Renal cortex interstitium (tissue), 11 donors: ENCODE data around the gene KLHL26. TPM values are rescaled to one million over a fixed set of nuclear protein-coding genes. Genes with fewer than 3 reads are reported as not detected.

Experiments used
- DNase-seq, 11 donors: peaks; one replicate each; pipeline ENCODE4 v3.0.0-alpha.2; 2013; ENCODE audit warnings: low read depth in 9 of 11, low spot score in 4 of 11; ENCODE audit errors: extremely low read depth in 1 of 11
- polyA plus RNA-seq, 3 donors: library from polyadenylated mRNA; unstranded; fragments of 120-200 nt; gene quantifications; one replicate each; pipeline ENCODE4 v1.2.1, GENCODE V29; 2013; ENCODE audit not compliant: insufficient read length in 3 of 3

KLHL26 gene
- polyA plus RNA-seq, 3 donors: 4.7 to 11.4 (median 8.2) TPM

DNA sequence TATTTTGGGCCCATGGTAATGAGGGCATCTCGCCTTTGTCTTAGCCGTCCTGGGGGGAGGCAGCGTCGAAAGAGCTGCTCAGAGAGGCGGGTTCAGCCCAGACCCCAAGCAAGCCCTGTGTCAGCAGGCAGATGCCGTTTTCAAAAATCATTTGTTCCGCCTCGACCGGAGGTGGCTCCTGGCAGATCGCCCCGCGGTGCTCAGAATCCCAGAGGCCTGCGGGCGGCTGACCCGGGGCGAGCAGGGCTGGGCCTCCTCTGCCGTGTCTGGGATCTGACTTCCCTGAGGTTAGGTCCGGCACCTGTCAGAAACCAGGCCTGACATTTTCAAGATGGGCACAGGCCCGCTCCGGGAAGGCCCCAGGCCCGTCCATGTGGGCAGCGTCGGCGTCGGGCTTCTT, 82.7 kb downstream of the KLHL26 start:
- no peak for DNase-seq

Other genes with a start within 250 kb of the KLHL26 start
- 1 to 10 TPM in 1 of 3 donors, under 1 TPM in 2; 0.75 to 1.6 (median 0.88) TPM for gene LRRC25, start 239.4 kb upstream of the KLHL26 start, polyA plus RNA-seq
- gene SSBP4, start 217.6 kb upstream of the KLHL26 start, polyA plus RNA-seq: 100 to 1,000 TPM in 2 of 3 donors, 10 to 100 TPM in 1; 52.4 to 115 (median 104) TPM
- gene ISYNA1, start 198.9 kb upstream of the KLHL26 start, polyA plus RNA-seq: 100 to 1,000 TPM; 104 to 133 (median 123) TPM
- gene ELL, start 115.0 kb upstream of the KLHL26 start, polyA plus RNA-seq: 10 to 100 TPM in 2 of 3 donors, 1 to 10 TPM in 1; 8.4 to 13.3 (median 10.6) TPM
- gene FKBP8, start 93.5 kb upstream of the KLHL26 start, polyA plus RNA-seq: 100 to 1,000 TPM; 133 to 212 (median 182) TPM
- 10 to 100 TPM; 48.0 to 67.6 (median 64.9) TPM for gene KXD1, start 79.2 kb upstream of the KLHL26 start, polyA plus RNA-seq
- 100 to 1,000 TPM; 782 to 892 (median 838) TPM for gene UBA52, start 65.2 kb upstream of the KLHL26 start, polyA plus RNA-seq
- 10 to 100 TPM; 19.9 to 47.1 (median 43.4) TPM for gene REX1BD, start 48.2 kb upstream of the KLHL26 start, polyA plus RNA-seq
- gene CRLF1, start 30.2 kb upstream of the KLHL26 start, polyA plus RNA-seq: 1 to 10 TPM; 2.6 to 5.8 (median 4.7) TPM
- 1 to 10 TPM; 1.6 to 3.9 (median 2.9) TPM for gene TMEM59L, start 24.2 kb upstream of the KLHL26 start, polyA plus RNA-seq
- gene CRTC1, start 46.7 kb downstream of the KLHL26 start, polyA plus RNA-seq: 10 to 100 TPM; 15.4 to 27.1 (median 22.7) TPM
- under 1 TPM; 0.13 to 0.76 (median 0.14) TPM for gene COMP, start 154.3 kb downstream of the KLHL26 start, polyA plus RNA-seq
- 10 to 100 TPM; 48.5 to 63.6 (median 57.5) TPM for gene UPF1, start 194.9 kb downstream of the KLHL26 start, polyA plus RNA-seq